AG09309 (cell line): ENCODE measurements around the gene GRHL1.

Experiments
- DNase-seq: peaks from one replicate; pipeline ENCODE4 v3.0.0-alpha.2; 2010; ENCODE audit warnings: low read depth
- H3K4me3 ChIP-seq: 2 replicates; pipeline ENCODE4 v1.5.1; 2011; ENCODE audit warnings: mild to moderate bottlenecking, low read depth, low read length, moderate library complexity; ENCODE audit not compliant: control insufficient read depth
- CTCF ChIP-seq: IDR thresholded peaks from 2 replicates; pipeline ENCODE4 v1.5.1; 2011; ENCODE audit warnings: mild to moderate bottlenecking, low read depth, low read length, inconsistent platforms; ENCODE audit not compliant: insufficient read depth, control insufficient read depth; ENCODE audit errors: missing control alignments

Gene GRHL1

DNA sequence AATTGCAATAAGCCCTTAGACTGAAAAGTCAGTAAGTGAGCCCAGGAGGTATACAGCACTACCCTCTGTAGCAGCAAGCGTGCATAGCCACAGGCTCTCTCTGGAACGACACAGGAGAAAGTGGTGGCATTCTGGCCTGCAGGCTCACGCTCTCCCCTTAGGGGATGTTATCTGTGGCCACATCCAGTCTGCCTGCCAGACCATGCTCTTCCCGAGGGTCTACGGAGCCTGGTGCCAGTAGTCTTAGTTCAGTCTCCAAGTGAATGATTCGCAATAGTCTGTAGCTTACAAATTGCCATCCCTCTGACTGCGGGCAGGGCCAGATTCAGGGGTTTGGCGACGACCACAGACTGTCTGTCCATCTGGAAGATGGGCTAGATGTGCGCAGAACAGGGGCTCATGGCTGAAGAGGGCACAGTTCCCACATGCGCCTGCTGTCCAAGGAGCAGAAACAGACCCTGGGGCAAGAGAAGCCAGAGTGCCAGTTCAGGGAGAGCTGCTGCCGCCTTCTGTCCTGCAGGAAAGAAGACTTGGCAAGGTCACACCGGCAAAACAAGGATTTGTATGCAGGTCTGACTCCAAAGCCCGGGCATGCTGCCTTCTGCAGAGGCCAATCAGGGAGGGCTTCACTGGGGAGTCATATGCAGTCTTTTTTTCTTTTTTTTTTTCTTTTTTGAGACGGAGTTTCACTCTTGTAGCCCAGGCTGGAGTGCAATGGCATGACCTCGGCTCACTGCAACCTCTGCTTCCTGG is 88.3 kb downstream of the GRHL1 start:
- no peak for DNase-seq
- no peak for TF ChIP-seq CTCF
- H3K4me3 ChIP-seq, result no peak overlapping the region

- TF ChIP-seq CTCF, result no peak
- H3K4me3 ChIP-seq, result no peak overlapping the region
- no peak for DNase-seq
Observed at GRCh38 chr2:10041711-10042110, 90.2 kb downstream of the GRHL1 start.

DNA sequence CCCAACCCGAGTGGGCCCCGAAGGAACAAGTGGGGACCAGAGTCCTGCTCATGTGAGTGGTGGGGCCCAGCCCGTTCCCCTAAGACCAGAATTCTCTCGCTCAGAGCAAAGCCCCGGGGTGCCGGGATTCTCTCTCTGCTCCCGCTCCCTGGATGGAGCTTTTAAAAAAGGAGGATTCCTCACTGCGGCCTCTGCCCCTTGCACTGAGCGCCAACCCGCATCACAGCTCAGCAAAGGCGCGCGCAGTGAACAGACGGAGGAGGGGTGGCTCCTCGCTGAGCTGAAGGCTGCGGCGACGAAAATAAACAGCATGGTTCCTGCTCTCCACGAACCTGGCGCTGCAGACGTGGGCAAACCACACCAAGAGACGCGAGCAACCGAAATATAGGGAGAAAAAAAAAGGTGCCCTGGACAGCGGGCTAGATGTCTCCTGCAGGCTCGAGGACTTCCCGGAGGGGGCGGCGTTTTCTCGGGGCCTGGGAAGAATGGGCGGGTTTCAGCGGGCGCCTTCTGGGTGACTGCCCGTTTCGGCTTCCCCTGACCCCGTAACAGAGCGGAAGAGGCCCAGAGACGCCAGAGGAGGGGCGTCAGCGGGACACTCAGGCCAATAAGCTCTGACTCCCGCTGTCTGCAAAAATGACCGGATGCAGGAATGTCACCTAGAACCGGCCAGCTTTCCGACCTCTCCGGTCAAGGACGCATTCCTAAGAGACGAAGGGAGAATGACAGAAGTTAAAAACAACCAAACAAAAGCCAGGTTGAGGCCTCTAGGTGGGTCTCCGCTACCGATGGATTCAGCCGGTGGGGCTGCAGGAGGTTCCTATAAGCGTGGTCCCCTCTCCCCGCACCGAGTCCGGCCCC is 91.0 kb downstream of the GRHL1 start:
- H3K4me3 ChIP-seq, result peak overlapping the region; percentile 1; the same call in 1 of the 2 replicates
- no peak for DNase-seq
- no peak for TF ChIP-seq CTCF

DNA sequence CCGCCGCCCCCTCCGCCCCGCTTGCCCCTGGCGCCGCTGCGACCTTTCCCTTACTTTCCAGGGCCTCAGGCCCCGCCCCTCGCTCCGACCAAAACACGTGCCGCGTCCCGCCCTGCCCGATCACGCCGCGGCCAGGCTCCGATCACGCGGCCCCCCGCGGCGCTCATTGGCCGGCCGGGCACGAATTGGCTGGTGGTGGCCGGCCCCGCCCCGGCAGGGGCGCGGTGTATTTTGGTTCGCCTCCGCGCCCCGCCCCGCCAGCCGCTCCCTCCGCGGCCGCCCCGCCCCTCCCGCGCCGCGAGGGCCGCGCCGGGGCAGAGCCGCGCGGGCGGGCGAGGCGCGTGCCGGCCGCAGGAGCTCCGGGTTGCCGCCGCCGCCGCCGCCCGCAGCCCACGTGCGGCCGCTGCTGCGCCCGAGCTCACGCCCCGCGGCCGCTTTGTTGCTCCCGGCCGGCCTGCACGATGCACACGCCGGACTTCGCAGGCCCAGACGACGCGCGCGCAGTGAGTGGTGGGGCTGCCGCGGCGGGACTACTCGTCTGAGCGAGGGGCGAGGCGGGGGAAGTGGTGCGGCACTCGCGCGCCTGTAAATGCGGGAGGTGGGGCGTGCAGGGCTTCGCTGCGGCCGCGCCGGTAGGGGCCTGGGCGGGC is 91.9 kb downstream of the GRHL1 start, which contains the start of gene KLF11:
Gene KLF11 (plus strand): TSS at position 295 of the 650 bp plus-strand sequence. CDS start 167 bp downstream, at position 462.
- peak within 1 kb of the TSS; percentile 52 for H3K4me3 ChIP-seq
- DNase-seq, result peak; percentile 27
- TF ChIP-seq CTCF, result no peak

DNA sequence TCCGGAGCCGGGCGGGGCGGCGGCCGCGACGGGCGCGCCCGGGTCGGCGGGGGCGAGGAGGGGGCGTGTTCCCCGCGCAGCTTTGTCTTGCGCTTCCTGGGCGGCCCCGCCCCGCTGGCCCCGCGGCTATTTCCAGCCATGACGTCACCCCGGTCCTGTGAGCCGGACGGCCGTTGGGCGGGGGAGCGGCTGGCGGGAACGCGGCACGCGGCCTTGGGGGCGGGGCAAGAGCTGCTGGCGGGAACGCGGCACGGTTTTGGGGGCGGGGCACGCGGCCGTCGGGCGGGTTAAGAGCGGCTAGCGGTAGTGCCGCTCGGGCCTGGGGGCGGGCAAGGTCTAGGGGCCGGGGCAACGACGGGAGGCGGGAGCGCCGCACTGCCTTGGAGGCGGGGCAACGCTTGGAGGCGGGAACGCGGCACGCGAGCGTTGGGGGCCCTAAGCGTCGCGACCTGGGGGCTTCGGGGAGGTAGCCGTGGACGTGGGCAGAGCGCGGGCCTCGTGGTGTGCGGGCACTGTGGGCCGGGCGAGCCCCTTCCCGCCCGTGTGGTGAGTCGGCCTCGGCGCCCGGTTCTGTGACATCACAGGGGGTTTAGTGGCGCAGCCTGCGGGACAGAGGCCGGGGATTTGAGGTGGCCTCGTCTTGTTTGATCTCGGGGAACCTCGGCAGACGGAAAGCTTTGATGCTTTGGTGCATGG is 92.6 kb downstream of the GRHL1 start:
- H3K4me3 ChIP-seq, result peak overlapping the region; percentile 52
- TF ChIP-seq CTCF, result no peak
- peak; percentile 42 for DNase-seq
